Right lobe of liver (tissue), 4 donors: Measurements from ENCODE around the gene SERPINB5.

Experiments used
- POLR2A ChIP-seq: fragments of 450-650 bp; IDR thresholded peaks from one replicate; pipeline ENCODE4 v1.6.1; 2017; ENCODE audit warnings: antibody characterized with exemption, mild to moderate bottlenecking
- TF ChIP-seq, protein P1 (sequence below), 4 donors: fragments of 200-600 bp in 3 of 4; fragments of 450-650 bp in 1 of 4; IDR thresholded peaks; one replicate each; pipeline versions ENCODE4 v1.5.1 to v1.8.0; 2016 to 2022; ENCODE audit warnings: antibody characterized with exemption in 4 of 4, mild to moderate bottlenecking in 2 of 4
- donor health status: DM: no; HTN: no; CAD: no.
- donor health status: DM: no; HTN: no; CAD: no.
- donor health status: DM: no; HTN: yes; CAD: no.

- TF ChIP-seq POLR2A, result no peak
- TF ChIP-seq, protein P1, sequence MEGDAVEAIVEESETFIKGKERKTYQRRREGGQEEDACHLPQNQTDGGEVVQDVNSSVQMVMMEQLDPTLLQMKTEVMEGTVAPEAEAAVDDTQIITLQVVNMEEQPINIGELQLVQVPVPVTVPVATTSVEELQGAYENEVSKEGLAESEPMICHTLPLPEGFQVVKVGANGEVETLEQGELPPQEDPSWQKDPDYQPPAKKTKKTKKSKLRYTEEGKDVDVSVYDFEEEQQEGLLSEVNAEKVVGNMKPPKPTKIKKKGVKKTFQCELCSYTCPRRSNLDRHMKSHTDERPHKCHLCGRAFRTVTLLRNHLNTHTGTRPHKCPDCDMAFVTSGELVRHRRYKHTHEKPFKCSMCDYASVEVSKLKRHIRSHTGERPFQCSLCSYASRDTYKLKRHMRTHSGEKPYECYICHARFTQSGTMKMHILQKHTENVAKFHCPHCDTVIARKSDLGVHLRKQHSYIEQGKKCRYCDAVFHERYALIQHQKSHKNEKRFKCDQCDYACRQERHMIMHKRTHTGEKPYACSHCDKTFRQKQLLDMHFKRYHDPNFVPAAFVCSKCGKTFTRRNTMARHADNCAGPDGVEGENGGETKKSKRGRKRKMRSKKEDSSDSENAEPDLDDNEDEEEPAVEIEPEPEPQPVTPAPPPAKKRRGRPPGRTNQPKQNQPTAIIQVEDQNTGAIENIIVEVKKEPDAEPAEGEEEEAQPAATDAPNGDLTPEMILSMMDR (IDR thresholded peaks at IDR 0.05), result no peak
Observed at GRCh38 chr18:63551769-63552168, 75.0 kb downstream of the SERPINB5 start.
